HUES64 (cell line): ENCODE measurements around the gene CMIP.

Experiments
- H3K27ac ChIP-seq: 2 replicates; pipeline ENCODE4 v1.7.0; 2013; ENCODE audit warnings: low read depth, low read length, inconsistent platforms
- H3K27me3 ChIP-seq: 2 replicates; pipeline ENCODE4 v1.6.1; 2013; ENCODE audit warnings: mild to moderate bottlenecking, low read length; ENCODE audit not compliant: insufficient read depth
- H3K36me3 ChIP-seq: 2 replicates; pipeline ENCODE4 v1.6.1; 2013; ENCODE audit warnings: mild to moderate bottlenecking, low read length; ENCODE audit not compliant: insufficient read depth
- H3K4me1 ChIP-seq: 2 replicates; pipeline ENCODE4 v1.6.1; 2013; ENCODE audit warnings: mild to moderate bottlenecking, low read length, moderate library complexity; ENCODE audit not compliant: insufficient read depth
- H3K4me3 ChIP-seq: 2 replicates; pipeline ENCODE4 v1.5.1; 2013; ENCODE audit warnings: mild to moderate bottlenecking, low read length, moderate library complexity
- H3K9ac ChIP-seq: 2 replicates; pipeline ENCODE4 v1.6.1; 2013; ENCODE audit warnings: mild to moderate bottlenecking, low read depth, low read length
- H3K9me3 ChIP-seq: 2 replicates; pipeline ENCODE4 v1.6.1; 2013; ENCODE audit warnings: low read depth, low read length; ENCODE audit not compliant: insufficient read depth
- WGBS: fragments of 150-250, 120-280 bp; methylation state at CpG from one replicate; pipeline ENCODE4 v1.1.7; 2013; ENCODE audit warnings: missing lambda C conversion rate; 5-methylcytosine and 5-hydroxymethylcytosine counted together

Gene CMIP

DNA sequence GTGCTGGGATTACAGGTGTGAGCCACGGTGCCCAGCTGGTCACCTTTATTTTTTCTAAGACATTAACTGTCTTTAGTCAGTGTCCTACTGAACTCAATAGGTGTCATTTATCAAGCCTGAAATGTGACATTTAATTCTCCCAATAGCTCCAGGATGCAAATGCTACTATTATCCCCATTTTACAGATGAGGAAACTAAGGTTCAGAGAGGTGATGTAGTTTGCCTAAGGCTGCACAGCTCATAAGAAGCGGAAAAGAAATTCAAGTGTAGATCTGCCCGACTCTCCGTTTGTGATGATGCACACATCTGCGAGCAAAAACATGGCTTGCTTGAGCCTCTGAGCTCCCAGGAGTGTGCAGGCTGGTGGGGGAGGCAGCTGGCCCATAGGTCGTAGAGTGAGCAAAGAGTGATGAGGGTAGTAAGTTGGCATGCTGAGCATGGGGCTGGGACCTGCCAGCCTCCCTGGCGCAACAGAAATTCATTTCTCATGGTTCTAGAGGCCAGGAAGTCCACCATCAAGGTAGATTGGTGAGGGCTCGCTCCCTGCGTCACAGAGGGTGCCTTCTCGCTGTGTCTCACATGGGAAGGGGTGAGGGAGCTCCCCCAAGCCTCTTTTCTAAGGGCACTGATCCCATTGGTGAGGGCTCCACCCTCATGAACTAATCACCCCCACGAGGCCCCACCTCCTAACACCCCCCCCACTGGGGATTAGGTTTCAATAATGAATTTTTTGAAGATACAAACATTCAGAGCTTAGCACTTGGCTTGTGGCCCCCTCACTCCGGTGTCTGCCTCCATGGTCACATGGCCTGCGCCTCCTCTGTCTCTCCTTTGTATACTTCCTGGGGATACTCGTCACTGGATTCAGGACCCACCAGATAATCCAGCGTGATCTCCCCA, 193.0 kb downstream of the CMIP start:
- Histone ChIP-seq H3K4me3 (no peak overlapping the region), H3K9me3 (no peaks in the 10 kb centered on the region), H3K9ac (no peak overlapping the region), H3K36me3 (no peaks in the 10 kb centered on the region), H3K27ac (no peak overlapping the region), H3K4me1 (peaks cover 34% of the 10 kb centered on the region), H3K27me3 (no peaks in the 10 kb centered on the region)
- 93% methylated on average over 14 of the region's 15 CpGs for WGBS

GRCh38 chr16:81638286-81638945, 193.8 kb downstream of the CMIP start:
- H3K27ac ChIP-seq: no peak overlapping the region
- no peak overlapping the region for H3K9ac ChIP-seq
- 79% methylated on average over 13 of the region's 13 CpGs for WGBS
- no peak overlapping the region for H3K4me3 ChIP-seq
- no peaks in the 10 kb centered on the region for H3K9me3 ChIP-seq
- H3K27me3 ChIP-seq: no peaks in the 10 kb centered on the region
- H3K4me1 ChIP-seq: peaks cover 25% of the 10 kb centered on the region
- no peaks in the 10 kb centered on the region for H3K36me3 ChIP-seq

- WGBS: 94% methylated on average over 8 of the region's 8 CpGs
These were observed 194.7 kb downstream of the CMIP start for GRCh38 chr16:81639348-81639747.

GRCh38 chr16:81639931-81640680, 195.5 kb downstream of the CMIP start:
- Histone ChIP-seq H3K4me1 (peaks cover 9% of the 10 kb centered on the region), H3K9ac (no peak overlapping the region), H3K36me3 (no peaks in the 10 kb centered on the region), H3K27me3 (no peaks in the 10 kb centered on the region), H3K9me3 (no peaks in the 10 kb centered on the region), H3K4me3 (no peak overlapping the region), H3K27ac (no peak overlapping the region)
- 93% methylated on average over 16 of the region's 16 CpGs for WGBS

More at GRCh38 chr16:81639348-81639747, 194.7 kb downstream of the CMIP start:
- Histone ChIP-seq H3K27ac (no peak overlapping the region), H3K4me1 (peaks cover 16% of the 10 kb centered on the region), H3K36me3 (no peaks in the 10 kb centered on the region), H3K4me3 (no peak overlapping the region), H3K9ac (no peak overlapping the region), H3K9me3 (no peaks in the 10 kb centered on the region), H3K27me3 (no peaks in the 10 kb centered on the region)

- Histone ChIP-seq H3K27me3 (no peaks in the 10 kb centered on the region), H3K9ac (no peak overlapping the region), H3K4me1 (peaks cover 4% of the 10 kb centered on the region; the same call in 1 of the 2 replicates), H3K4me3 (no peak overlapping the region), H3K9me3 (no peaks in the 10 kb centered on the region), H3K27ac (no peak overlapping the region), H3K36me3 (no peaks in the 10 kb centered on the region)
- 94% methylated on average over 7 of the region's 7 CpGs for WGBS
These were observed 196.1 kb downstream of the CMIP start for GRCh38 chr16:81640681-81641070.

- Histone ChIP-seq H3K9ac (no peak overlapping the region), H3K27ac (no peak overlapping the region), H3K36me3 (no peaks in the 10 kb centered on the region), H3K9me3 (no peaks in the 10 kb centered on the region), H3K4me3 (no peak overlapping the region), H3K27me3 (no peaks in the 10 kb centered on the region), H3K4me1 (peaks cover 6% of the 10 kb centered on the region; the same call in 1 of the 2 replicates)
- WGBS: 84% methylated on average over 18 of the region's 18 CpGs
These were observed 196.9 kb downstream of the CMIP start for GRCh38 chr16:81641395-81642106.

DNA sequence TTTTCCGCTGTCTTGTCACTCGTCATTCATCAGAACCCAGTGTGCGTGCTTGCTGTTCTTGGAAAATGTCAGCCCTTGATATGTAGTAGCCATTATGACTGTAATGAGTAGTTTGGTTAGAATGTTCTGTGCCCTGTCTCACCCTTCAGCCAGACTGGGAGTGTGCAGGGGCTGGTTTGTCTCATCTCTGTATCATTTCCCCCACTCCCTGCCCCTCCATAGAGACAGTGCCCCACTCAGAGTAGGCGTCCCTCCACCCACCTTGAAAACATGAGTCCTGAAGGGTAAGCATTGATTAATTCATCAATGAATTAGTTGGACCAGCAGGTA, 197.5 kb downstream of the CMIP start:
- Histone ChIP-seq H3K9me3 (no peaks in the 10 kb centered on the region), H3K9ac (no peak overlapping the region), H3K4me1 (peaks cover 11% of the 10 kb centered on the region), H3K27me3 (no peaks in the 10 kb centered on the region), H3K36me3 (no peaks in the 10 kb centered on the region), H3K27ac (no peak overlapping the region), H3K4me3 (no peak overlapping the region)
- 96% methylated on average over 4 of the region's 4 CpGs for WGBS

GRCh38 chr16:81642943-81643342, 198.3 kb downstream of the CMIP start:
- no peaks in the 10 kb centered on the region for H3K27me3 ChIP-seq
- peaks cover 17% of the 10 kb centered on the region for H3K4me1 ChIP-seq
- H3K27ac ChIP-seq: no peak overlapping the region
- H3K4me3 ChIP-seq: no peak overlapping the region
- no peak overlapping the region for H3K9ac ChIP-seq
- 94% methylated on average over 5 of the region's 5 CpGs for WGBS
- no peaks in the 10 kb centered on the region for H3K36me3 ChIP-seq
- no peaks in the 10 kb centered on the region for H3K9me3 ChIP-seq

DNA sequence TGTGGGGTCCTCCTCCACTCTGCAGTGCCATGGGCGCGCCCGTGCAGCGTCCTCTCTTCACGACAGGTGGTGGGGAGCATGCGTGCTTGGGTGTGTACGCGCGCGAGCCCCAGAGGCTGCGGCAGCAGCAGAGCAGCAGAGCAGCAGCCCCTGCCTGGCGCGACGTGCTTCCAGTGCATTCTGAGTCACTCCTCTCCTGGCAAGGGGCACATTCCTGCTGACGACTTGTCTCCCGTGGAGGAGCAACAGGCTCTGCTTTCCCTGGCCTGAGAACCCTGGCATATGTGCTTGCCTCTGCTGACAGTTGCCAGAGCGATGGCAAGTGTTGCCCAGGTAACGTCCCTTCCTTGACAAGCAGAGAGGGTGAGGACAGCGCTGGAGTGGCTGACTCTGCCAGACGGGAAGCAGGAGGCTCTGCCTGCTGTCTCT, 200.7 kb downstream of the CMIP start:
- no peak overlapping the region for H3K27ac ChIP-seq
- H3K9me3 ChIP-seq: no peaks in the 10 kb centered on the region
- peaks cover 15% of the 10 kb centered on the region for H3K4me1 ChIP-seq
- H3K9ac ChIP-seq: no peak overlapping the region
- no peak overlapping the region for H3K4me3 ChIP-seq
- no peaks in the 10 kb centered on the region for H3K27me3 ChIP-seq
- 85% methylated on average over 20 of the region's 20 CpGs for WGBS
- no peaks in the 10 kb centered on the region for H3K36me3 ChIP-seq

DNA sequence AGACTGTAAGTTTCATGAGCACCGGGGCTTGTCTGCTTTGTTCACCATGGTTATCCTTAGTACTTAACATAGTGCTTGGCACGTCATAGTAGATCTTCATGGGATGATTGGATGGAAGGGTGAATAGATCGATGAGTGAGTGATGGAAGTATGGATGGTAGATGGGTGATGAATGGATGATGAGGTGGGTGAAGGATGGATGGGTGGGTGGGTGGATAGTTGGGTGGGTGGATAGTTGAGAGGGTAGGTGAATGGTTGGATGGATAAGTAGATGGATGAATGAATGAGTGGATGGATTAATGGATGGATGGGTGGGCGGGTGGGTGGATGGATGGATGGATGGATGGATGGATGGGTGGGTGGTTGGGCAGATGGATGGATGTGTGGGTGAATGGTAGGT, 201.3 kb downstream of the CMIP start:
- H3K4me3 ChIP-seq: no peak overlapping the region
- H3K9me3 ChIP-seq: no peaks in the 10 kb centered on the region
- no peaks in the 10 kb centered on the region for H3K36me3 ChIP-seq
- H3K4me1 ChIP-seq: peaks cover 20% of the 10 kb centered on the region
- 94% methylated on average over 4 of the region's 4 CpGs for WGBS
- H3K9ac ChIP-seq: no peak overlapping the region
- H3K27ac ChIP-seq: no peak overlapping the region
- H3K27me3 ChIP-seq: no peaks in the 10 kb centered on the region
